Stimulated activated CD4-positive, alpha-beta T cell treated with anti-CD3 and anti-CD28 coated beads, TNF-alpha, amount 100 ng/mL, for 48 hours (primary cell): ENCODE results near the gene HEG1.
A peak's percentile ranks its signal among the peaks of the same experiment; 100 is the strongest.

ENCODE experiments used
- DNase-seq, 3 donors: peaks; one replicate each; pipeline ENCODE4 v3.0.0-alpha.2; 2020; ENCODE audit warnings: low read depth in 3 of 3

Gene HEG1

DNA sequence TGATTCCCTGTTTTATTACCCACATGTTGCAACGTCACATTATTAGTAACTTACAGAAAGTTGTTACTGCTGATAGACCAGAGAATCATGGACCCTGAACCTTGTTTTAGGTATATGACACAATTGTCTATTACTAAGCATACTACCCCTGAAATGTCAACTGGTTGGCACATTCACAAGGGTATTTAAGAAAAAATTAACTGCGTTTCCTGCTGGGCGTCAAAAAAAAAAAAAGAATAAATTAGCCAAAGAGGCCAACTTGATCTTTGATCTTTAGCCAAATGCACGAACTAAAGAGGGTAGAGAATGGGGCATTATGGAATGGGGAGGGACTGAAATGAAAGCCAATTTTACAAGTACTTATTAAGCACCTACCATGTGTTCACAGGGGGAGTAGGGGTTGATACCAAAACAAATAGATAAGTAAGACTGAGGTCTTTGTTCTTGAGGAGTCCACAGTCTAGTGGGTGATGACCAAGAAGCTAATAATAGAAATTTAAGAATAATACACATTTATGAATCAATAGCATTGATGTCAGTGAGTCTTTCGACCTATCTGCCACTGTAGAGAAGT is 103.4 kb downstream of the HEG1 start:
- no peak for DNase-seq

DNA sequence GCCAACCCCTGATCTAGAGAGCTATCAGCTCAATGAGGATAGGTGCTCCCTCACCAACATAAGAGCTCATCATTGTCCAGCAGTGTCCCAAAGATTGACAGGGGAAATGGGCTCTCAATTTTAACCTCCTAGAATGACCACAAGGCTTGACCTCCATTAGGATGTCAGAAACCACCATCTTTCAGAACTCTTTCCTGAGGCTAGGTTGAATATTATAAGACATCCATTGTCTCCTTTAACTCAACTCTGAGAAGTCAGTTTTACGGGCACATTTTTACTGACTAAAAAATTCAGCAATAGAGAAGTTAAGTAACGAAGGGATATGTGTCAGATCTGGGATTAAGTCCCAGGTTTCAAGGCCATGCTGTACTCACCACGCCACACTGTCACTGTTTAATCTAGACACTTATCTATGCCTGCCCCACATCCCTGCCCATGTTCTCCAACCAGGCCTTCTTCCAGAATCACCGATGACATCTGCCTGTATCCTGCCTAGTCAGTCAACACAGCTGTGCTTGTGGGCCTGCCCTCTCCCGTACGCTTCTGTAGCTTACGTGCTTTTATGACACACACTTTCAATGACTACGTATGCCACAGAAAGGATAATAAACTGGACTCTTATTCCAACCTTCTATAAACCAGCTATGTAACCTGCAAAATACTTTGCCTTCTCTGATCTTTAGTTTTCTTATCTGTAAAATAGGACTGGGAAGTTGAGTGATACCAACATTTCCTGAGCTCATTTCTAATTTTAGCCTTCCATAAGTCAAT is 104.1 kb downstream of the HEG1 start:
- no peak for DNase-seq

DNA sequence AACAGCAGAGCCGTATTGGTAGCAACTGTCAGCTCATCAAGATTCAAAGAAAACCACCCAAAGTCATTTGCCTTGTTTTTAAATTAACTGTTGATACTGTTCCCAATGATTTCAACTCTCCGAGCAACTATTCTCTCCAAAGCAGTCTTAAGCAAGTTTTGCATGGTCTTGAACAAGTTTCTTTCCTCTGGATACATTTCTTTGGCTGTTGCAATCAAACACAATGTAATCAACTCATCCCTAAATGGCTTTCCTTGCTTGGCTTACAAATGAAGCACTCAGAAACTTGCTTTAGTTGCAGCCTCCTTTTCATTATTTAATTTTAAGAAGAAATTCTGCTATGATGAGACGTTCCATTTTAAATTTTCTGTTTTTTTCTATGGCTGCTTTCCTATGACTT is 105.8 kb downstream of the HEG1 start:
- no peak for DNase-seq

DNA sequence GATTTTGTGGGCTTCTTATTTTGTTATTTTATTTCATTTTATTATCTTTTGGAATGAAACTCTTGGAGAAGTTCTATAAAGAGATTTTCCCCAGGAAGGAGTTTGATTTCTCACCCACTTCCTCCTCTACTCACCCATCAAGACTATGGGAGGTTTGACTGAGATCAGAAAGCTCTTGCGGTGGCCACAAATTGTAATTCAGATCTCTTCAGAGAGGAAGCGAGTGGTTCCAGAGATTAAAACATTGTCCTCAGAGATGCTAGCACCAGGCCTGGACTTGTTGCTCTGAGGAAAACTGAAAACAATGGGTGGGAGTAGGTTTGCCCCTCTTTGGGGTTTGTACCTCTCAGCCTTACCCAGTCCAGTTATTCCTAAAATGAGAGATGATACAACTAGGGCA is 113.2 kb downstream of the HEG1 start:
- no peak for DNase-seq

DNA sequence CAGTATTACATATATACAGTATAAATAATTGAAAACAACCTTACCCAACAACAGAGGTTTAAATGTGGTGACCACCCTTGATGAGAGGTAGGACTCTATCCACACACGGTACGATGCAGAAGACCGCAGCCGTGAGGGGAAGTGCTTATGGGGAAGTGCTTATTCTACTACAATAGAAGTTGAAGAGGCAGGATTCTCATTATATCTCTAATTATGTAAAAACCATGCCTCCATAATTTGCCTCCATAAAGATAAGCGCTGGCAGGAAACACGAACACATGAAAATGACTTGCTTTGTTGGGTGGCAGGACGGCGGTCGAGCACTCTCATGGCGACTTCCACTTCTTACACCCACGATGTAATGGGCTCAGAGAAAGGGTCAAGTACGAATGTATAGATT is 114.0 kb downstream of the HEG1 start:
- no peak for DNase-seq

DNA sequence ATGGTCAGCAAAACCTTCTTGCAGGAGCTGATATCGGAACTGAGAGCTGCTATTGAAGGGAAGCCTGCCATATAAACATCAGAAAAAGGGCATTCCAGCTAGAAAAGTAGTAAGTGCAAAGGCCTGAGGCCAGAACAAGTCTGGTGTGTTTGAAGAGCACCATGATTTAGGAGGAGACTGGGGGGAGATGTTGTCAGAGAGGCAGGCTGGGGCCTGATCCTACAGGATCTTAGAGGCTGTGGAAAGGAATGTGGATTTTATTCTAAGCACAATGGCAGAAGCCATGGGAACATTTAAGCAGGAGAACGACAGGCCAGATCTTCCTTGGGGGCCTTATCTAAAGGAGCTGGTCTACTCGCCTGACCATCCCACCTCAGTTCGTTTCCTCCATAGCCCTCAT is 116.1 kb downstream of the HEG1 start:
- DNase-seq = no peak

DNA sequence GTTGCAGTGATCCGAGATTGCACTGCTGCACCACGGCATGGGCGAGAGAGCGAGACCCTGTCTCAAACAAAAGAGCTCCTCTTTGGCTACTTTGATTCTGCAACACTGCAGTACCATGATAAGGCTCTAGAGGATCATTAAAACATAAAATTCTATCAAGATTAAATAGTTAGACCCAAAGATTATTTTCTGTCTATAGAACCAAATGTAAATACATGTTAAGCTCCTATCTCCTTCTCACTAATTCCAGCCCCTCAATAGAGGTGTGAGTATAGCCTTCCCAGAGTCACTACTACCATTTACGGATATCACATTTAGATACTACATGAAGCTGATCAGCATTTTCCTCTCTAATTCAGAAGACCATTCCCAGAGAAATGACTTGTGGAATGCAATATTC is 116.9 kb downstream of the HEG1 start:
- no peak for DNase-seq

DNA sequence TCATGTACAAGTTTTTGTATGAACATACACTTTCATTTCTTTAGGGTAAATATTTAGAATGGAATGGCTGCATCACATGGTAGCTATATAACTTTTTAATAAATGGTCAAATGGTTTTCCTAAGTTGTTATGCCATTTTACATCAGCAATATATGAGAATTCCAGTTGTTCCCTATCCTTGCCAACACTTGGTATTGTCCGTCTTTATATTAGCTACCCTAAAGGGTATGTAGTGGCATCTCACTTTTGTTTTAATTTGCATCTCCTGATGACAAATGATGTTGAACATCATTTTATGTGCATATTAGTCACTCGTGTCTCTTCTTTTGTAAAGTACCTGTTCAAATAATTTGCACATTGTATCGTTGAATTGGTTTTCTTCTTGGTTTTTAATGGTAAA is 118.7 kb downstream of the HEG1 start:
- DNase-seq = no peak

DNA sequence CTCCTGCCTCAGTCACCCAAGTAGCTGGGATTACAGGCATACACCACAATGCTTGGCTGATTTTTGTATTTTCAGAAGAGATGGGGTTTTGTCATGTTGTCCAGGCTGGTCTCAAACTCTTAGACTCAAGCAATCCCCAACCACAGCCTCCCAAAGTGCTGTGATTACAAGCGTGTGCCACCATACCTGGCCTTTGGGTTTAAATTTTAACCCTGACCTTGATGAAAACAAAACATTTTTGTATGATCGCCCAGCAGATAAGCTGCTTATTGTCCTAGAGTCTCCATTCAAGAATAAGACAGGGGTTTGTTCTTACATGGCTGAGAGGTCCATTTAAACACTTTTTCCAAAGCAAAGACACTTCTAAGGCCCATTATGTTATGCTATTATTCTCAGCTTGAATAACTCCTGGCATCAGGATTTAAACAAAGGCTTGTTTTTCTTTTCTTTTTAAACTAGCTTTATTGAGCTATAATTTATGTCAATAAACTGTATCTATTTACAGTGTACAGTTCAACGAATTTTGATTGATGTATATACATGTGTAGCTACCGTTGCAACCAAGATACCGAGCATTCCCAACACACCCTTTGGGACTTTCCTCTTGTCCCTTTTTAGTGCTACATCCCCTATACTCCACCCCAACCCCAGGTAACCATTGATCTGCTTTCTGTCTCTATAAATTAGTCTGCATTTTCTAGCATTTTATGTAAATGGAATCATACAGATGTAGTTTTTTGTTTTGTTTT is 119.8 kb downstream of the HEG1 start:
- no peak for DNase-seq

DNA sequence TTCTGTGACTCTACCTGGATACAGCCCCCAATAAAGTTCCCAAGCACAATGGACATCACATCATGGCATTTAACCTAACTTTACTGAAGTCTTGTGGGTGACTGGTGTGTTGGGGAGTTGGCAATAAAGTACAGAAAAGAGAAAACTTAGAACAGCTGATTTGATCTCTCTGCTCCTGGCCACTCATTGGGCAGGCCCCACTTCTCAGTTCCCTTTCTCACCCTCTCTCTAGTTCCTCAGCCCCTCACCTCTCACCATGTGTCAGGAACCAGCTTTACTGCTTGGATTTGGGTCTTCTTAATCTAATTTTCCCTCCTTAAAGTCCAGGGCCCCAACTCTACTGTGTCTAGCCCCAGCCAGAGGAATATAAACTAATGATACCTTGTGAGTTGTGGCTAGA is 120.5 kb downstream of the HEG1 start:
- no peak for DNase-seq

DNA sequence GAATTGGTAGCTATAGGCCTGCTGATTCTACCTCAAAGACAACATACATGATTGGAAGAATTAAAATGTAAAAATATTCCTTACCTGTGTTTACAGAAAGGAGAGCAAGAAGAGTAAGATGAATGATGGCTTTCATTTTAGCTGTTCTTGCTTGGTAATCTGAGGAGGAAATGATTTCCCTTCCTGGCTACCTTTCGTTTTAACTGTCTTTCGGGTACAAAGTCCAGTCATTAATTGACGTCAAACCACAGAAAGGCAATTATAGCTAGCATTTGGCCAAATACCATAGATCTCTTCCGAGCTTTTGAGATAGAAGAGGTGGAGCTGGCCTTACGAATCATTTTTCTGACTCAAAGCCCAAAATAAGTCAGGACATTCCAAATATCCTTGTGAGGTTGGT is 121.2 kb downstream of the HEG1 start, which contains the start of gene MUC13:
MUC13 (minus strand) TSS at position 175 of the 400 bp plus-strand sequence; CDS start at position 136, 39 bp downstream.
- no peak for DNase-seq

DNA sequence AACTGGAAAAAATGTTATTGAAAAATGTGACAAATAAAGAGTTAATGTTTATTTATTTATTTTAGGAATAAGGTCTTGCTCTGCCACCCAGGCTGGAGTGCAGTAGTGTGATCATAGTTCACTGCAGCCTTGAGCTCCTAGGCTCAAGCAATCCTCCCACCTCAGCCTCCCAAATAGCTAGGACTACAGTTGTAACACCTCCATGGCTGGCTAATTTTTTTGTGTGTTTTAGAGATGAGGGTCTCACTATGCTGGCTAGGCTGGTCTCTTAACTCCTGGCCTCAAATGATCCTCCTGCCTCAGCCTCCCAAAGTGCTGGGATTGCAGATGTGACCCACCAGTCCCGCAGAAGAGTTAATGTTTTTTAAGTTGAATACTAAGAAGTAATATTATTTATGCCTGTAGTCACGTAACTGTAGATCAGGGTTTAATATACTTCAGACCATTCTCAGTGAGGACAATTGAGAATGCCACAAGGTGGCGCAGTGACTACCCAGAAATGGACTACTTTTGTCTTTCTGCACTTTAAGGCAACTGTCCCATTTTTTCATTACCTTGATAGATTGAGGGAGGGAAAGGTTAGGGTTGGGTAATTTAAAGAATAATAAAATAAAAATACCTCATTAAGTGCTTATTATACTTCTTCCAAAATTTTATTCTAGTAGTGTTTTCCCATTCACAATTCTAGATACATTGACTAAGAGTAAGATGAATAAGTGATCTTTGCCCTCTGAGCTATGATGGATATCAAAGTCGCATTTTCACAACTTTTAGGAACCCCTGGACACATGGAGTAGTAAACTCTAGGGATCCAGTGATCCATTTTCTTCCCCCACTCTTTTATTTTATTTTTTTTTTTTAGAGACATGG is 127.2 kb downstream of the HEG1 start:
- DNase-seq = peak; percentile 21 to 46 (median 32)

DNA sequence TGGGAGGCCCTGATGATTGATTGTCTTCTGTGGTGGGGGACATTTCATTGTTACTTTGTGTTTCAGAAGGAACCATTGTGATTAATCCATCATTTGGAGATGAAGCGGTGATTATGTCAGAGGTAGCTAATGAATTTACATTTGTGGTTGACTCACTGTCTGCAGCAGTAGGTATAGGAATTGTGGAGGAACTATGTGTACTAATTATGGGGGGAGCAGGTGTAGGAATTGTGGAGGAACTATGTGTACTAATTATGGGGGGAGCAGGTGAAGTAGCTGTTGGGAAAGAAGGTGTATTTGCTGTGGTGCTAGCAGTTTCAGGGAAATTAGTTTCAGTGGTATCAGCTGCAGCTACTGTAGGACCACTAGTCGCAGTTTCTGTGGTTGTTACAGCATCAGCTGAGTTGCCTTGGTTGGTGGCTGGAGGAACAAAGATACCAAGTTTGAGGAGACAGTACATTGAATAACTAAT is 128.2 kb downstream of the HEG1 start:
- no peak for DNase-seq

DNA sequence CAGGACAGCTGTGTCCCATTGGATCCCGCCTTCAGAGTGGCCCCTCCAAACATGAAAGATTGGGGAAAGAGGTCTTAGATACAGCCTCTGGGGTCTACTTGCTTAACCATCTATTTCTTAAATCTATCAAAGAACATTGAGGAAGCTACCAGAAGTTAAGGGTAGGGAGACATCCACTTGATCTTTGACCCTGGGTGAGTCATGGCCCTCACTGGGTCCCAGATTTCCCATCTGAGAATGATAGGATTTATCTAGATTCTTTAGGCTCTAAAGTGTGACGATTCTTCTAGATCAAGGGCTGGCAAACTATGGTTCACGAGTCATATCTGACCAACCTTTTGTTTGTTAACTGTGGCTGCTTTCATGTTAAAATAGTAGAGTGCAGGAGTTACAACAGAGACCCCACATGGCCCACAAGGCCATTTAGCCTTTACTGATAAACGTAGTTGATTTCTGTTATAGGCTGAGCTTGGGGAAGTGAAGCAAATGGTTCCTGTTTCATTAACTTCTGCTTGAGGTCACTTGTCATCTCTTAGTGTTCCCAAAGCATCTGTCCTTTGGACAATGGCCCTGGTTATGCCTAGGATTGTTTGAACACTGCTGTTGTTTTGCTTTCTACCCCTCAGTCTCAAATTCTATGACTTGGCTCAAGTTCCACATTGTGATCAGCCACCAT is 129.2 kb downstream of the HEG1 start:
- DNase-seq = no peak

DNA sequence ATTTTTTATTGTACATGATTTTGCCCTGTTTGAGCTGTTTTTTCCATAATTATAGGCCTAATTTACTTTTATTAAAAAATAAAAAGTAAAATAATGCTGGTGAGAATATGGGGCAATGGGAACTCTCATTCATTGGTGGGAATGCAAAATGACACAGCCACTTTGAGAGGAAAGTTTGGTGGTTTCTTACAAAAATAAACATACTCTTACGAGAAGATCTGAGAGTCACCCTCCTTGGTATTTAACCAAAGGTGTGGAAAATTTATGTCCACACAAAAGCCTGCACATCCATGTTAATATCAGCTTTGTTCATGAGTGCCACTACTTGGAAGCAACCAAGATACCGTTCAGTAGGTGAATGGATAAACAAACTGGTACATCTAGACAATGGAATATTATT is 131.1 kb downstream of the HEG1 start:
- no peak for DNase-seq

DNA sequence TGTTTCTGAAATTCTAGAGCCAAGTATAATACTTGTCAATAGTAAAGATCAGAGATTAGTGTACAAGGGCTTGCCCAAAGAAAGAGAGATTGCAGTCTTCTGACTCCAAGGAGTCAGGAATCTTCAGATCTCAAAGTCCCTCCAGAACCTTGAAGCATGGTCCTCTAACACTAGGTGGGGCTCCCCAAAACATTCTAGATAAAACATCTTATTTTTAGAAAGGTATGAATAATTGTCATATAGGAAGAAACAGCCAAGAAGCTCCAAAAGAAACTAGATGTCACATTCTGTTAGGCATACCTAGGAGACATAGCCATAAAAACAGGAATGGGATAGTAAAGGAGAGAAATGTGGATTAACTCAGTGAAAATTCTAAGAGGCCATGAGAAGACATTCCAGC is 132.0 kb downstream of the HEG1 start:
- no peak for DNase-seq

DNA sequence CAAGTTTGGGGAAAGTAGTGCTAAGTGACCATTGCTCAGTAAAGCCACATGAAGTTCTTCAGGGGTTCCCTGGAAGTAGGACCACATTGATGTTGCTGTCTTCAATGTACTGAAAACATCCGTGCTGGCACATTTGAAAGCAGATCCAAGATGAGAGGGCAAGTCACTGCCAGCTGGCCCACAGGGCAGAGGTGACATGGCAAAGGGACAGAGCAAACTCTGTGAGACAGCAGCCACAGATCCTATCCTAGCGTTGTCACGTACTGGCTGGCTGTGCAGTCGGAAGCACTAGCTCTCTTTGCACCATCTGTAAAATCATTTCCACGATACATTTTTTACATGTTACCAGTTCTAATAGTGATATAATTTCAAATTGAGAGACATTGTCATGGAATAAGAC is 135.1 kb downstream of the HEG1 start:
- DNase-seq = no peak

DNA sequence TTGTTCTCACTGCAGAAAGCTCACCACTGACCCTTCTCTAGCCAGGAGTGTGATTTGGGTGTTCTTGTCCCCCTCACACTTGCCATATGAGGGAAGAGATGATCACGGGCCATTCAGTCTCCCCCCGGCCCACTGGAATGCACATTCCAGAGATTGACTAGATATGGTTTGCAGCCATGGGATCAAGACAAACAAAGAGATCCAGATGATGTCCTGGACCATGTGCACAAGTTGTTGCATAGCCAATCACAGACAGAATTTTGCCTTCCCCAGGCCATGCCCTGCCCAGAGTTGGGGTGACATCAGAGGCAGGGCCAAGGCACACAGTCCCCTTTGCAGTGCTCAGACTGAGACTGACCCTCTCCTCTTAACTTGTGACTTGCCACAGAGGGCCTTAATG is 136.0 kb downstream of the HEG1 start:
- no peak for DNase-seq

DNA sequence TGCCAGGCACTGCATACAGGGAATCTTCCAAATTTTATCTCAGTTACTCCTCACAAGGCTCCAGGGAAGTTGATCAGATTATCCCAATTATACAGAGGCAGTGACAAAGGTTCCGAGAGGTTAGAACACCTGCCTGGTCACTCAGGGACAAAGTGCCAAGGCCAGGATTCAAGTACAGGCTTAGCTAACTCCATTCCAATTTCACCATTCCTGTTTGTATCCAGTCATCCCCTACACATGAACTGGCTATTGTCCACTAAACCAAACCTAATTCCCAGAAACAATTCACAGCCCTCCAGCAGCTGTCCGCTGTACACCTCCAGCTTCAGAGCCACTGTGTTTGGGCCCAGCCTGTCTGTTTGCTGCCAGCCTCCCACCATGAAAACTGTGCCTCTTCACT is 137.3 kb downstream of the HEG1 start:
- no peak for DNase-seq

DNA sequence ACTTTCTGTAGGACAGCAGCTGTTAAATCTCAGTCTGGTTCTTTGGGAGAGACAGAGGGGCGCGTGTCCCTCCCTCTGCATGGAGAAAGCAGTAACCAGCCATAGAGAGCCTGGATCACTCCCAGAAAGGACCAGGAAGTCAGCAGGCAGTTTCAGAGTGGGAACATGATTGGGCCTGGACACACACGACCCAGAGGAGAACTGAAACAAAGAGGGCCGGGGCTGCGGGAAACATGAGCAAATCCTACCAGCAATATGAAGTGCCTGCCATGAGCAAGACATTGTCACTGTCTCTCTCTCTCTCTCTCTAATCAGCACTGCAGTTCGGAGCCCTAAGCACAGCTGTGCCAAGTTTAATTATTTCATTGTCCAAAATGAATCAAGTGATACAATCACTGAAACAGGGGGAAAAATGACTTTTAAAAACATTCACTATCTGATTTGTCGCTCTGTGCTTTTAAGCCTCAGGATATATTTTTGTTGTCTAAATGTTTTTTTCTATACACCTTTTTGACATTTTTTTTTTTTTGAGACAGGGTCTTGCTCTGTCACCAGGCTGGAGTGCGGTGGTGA is 138.9 kb downstream of the HEG1 start:
- no peak for DNase-seq
